ENCODE measurements around the gene ZNF521. TPM values are rescaled to one million over a fixed set of nuclear protein-coding genes. Genes with fewer than 3 reads are reported as not detected.

Gene ZNF521
- total and polyA plus RNA-seq, 2 donors (not counting 3 experiments of a cell fraction or from before 2014, with no cell fraction given), result 111 to 168 TPM

DNA sequence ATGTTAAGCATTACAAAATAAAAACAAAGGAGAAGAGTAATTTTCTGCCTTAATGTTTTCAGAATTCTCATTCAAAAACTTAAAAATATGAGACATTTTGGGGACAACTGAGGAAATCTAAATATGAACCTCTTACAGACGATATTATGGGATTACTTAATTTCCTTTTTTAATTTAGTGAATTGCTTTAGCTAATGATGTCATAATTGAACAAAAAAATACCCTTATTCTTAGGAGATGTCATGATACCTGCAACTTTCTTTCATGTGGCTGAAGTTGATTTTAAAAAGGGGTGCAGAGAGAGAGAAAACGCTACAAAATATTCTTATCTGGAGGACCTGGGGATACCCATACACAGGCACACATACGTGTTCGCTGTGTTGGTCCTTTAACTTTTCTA lies 129.3 kb downstream of the ZNF521 start:
- ChIA-PET CTCF (interaction anchor here (0.8 kb wide), 1 partner anchor 17 kb away, joined by 3 read pairs; no protein-coding TSS in a partner anchor), POLR2A (no interaction called here)
- dilution Hi-C loops (cut with MboI; ENCODE audit: extremely low pct_ligation_motif_present, low sequenced_read_pairs), result no loop called here
- Histone ChIP-seq H3K4me2 (ENCODE audit: insufficient read depth, low read length) (no peak overlapping the region), H3K27me3 (ENCODE audit: control insufficient read depth in 2 of 2, insufficient read depth in 2 of 2, low read length in 2 of 2) (no peaks in the 10 kb centered on the region), H3K9ac (replicated peaks; ENCODE audit: extremely low read depth, insufficient read depth, low read length) (no peak overlapping the region), H3K27ac (ENCODE audit: insufficient read depth, low read depth, low read length) (no peak overlapping the region), H3K4me3 (replicated peaks in 1 of 3; ENCODE audit: insufficient read depth in 1 of 3, low read depth in 1 of 3, low read length in 3 of 3) (no peak overlapping the region), H2AFZ (ENCODE audit: low read depth, low read length) (no peak overlapping the region), H3K9me1 (replicated peaks; ENCODE audit: control insufficient read depth, extremely low read depth, insufficient read depth, low read length) (no peaks in the 10 kb centered on the region), H3K4me1 (ENCODE audit: control insufficient read depth, extremely low read depth, insufficient read depth, low read length) (peaks cover 18% of the 10 kb centered on the region), H3K9me3 (replicated peaks; ENCODE audit: control insufficient read depth, insufficient read depth, low read length) (no peaks in the 10 kb centered on the region), H3K79me2 (ENCODE audit: control insufficient read depth, insufficient read depth, low read length) (peaks cover 67% of the 10 kb centered on the region), H3K36me3 (ENCODE audit: control insufficient read depth in 2 of 2, extremely low read depth in 1 of 2, insufficient read depth in 2 of 2, low read length in 2 of 2) (peaks cover 24 to 40% of the 10 kb centered on the region in 2 experiments), H4K20me1 (replicated peaks; ENCODE audit: control insufficient read depth, extremely low read depth, insufficient read depth, low read length) (peaks cover 5% of the 10 kb centered on the region)
- DNase-seq (ENCODE audit: low read depth, low spot score) (no peak), FAIRE-seq (peak; percentile 50)
- TF ChIP-seq, protein P1, sequence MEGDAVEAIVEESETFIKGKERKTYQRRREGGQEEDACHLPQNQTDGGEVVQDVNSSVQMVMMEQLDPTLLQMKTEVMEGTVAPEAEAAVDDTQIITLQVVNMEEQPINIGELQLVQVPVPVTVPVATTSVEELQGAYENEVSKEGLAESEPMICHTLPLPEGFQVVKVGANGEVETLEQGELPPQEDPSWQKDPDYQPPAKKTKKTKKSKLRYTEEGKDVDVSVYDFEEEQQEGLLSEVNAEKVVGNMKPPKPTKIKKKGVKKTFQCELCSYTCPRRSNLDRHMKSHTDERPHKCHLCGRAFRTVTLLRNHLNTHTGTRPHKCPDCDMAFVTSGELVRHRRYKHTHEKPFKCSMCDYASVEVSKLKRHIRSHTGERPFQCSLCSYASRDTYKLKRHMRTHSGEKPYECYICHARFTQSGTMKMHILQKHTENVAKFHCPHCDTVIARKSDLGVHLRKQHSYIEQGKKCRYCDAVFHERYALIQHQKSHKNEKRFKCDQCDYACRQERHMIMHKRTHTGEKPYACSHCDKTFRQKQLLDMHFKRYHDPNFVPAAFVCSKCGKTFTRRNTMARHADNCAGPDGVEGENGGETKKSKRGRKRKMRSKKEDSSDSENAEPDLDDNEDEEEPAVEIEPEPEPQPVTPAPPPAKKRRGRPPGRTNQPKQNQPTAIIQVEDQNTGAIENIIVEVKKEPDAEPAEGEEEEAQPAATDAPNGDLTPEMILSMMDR (IDR thresholded peaks at IDR 0.05; ENCODE audit: extremely low read depth in 1 of 2, insufficient read depth in 1 of 2, low read depth in 1 of 2, low read length in 2 of 2), result no peak
- TF ChIP-seq, protein P2, sequence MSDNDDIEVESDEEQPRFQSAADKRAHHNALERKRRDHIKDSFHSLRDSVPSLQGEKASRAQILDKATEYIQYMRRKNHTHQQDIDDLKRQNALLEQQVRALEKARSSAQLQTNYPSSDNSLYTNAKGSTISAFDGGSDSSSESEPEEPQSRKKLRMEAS (IDR thresholded peaks at IDR 0.05; ENCODE audit: insufficient read depth, insufficient read length), result no peak
- TF ChIP-seq POLR2AphosphoS5 (IDR thresholded peaks at IDR 0.05; ENCODE audit: insufficient read depth, low read depth, low read length), result no peak
- no peak for TF ChIP-seq MYC (IDR thresholded peaks at IDR 0.05; ENCODE audit: low read depth, low read length)
- no peak for TF ChIP-seq GATA2 (IDR thresholded peaks at IDR 0.05; ENCODE audit: insufficient read depth, insufficient read length, low read depth, low read length)
- TF ChIP-seq JUN (IDR thresholded peaks at IDR 0.05; ENCODE audit: borderline replicate concordance, insufficient read depth, insufficient read length, low read depth), result no peak
- TF ChIP-seq EZH2 (IDR thresholded peaks at IDR 0.05; ENCODE audit: borderline replicate concordance, low read depth, low read length, severe bottlenecking), result no peak
- TF ChIP-seq FOS (IDR thresholded peaks at IDR 0.05; ENCODE audit: borderline replicate concordance, insufficient read depth, low read length), result no peak
- no peak for TF ChIP-seq POLR2A (IDR thresholded peaks at IDR 0.05; ENCODE audit: low read depth, low read length)
- intact Hi-C loops (cut with micrococcal nuclease), result no loop called here
- BruUV-seq (replicated peaks), result no TSS peak

Measured in endothelial cell of umbilical vein (primary cell).